K562 (cell line): ENCODE results near the gene TSPOAP1. TPM values are rescaled to one million over a fixed set of nuclear protein-coding genes. Genes with fewer than 3 reads are reported as not detected.

Source experiments
- CUX1 ChIP-seq: fragments of 200-800 bp; sonication (Bioruptor generic); IDR thresholded peaks from 2 replicates; pipeline ENCODE4 v1.6.1; 2016; ENCODE audit warnings: missing genetic modification characterization, missing compliant biosample characterization
- KDM2B ChIP-seq: fragments of 250-450 bp; sonication (Bioruptor Pico); IDR thresholded peaks from 2 replicates; pipeline ENCODE4 v1.8.0; 2021; ENCODE audit warnings: mild to moderate bottlenecking, moderate library complexity
- ZNF384 ChIP-seq: IDR thresholded peaks from 2 replicates; pipeline ENCODE4 v1.6.1; 2012; ENCODE audit warnings: low read depth, low read length, improper control_type of control experiment
- ZNF644 ChIP-seq: fragments of 200-800 bp; sonication (Bioruptor generic); IDR thresholded peaks from 2 replicates; pipeline ENCODE4 v1.6.1; 2016; ENCODE audit warnings: low read depth, missing genetic modification characterization, missing compliant biosample characterization
- polyA plus RNA-seq, 8 experiments: library from polyadenylated mRNA; depleted of rRNA in 4 of 8; stranded (reverse) in 5 of 8; unstranded in 3 of 8; fragments of >200 nt; fragmentation: Nextera tagmentation in 2 of 8; fragmentation: Illumina TruSeq in 1 of 8; extraction: Ambion mirVana in 2 of 8; extraction: Trizol in 1 of 8; gene quantifications; 2 replicates each; pipeline versions ENCODE4 v1.2.1 to v1.2.3, GENCODE V29; 2011 to 2014; ENCODE audit warnings: inconsistent platforms in 1 of 8, missing spikeins in 1 of 8
- total RNA-seq, 7 experiments: library from RNA; depleted of rRNA in 6 of 7; stranded (reverse); fragments of >200 nt in 6 of 7; fragmentation: Illumina TruSeq in 2 of 7; extraction: Trizol in 2 of 7; gene quantifications; 2 replicates each; pipeline versions ENCODE4 v1.2.1 to v1.2.3, GENCODE V29; 2011 to 2021; ENCODE audit warnings: low replicate concordance in 1 of 7

Gene TSPOAP1
- total and polyA plus RNA-seq, 9 of the 15 experiments (the other 6 are each of a cell fraction or from before 2014, with no cell fraction given): 0.87 to 3.9 (median 1.8) TPM; not detected in 2

GRCh38 chr17:58365980-58366595, 37.5 kb upstream of the TSPOAP1 start (continued):
- TF ChIP-seq CUX1 (no peak), ZNF384 (no peak), ZNF644 (no peak), KDM2B (CRISPR knock-in tag) (no peak)
- TF ChIP-seq, all 486 proteins: peak for 0
